Sigmoid colon (tissue), 7 donors: Measurements from ENCODE around the gene ZNF549. TPM values are rescaled to one million over a fixed set of nuclear protein-coding genes. Genes with fewer than 3 reads are reported as not detected.

ENCODE experiments used
- polyA plus RNA-seq, 3 donors: library from polyadenylated mRNA; stranded (reverse); fragments of 200-250 nt; gene quantifications; one replicate each; pipeline ENCODE4 v1.2.3, GENCODE V29; 2013
- total RNA-seq, 4 donors: library from RNA; depleted of rRNA; stranded (reverse); fragments of >200 nt; gene quantifications; one replicate each; pipeline ENCODE4 v1.1.0, GENCODE V29; 2016
- donor health status: healthy with polysubstance abuse.
- donor health status: Bipolar disorder and iron deficiency.
- donor health status: healthy.

Gene ZNF549
- total and polyA plus RNA-seq, 7 donors: 0.46 to 6.4 (median 4.2) TPM

Other genes starting within 250 kb of the ZNF549 start
- 10 to 100 TPM; 48.2 to 95.2 (median 55.1) TPM for gene ZNF460, start 246.9 kb upstream of the ZNF549 start, total RNA-seq
- 1 to 10 TPM in 1 of 3 donors, under 1 TPM in 1, not detected in 1; 0.69 to 5.1 TPM for gene ZNF460, start 246.9 kb upstream of the ZNF549 start, polyA plus RNA-seq
- gene ZNF543, start 206.9 kb upstream of the ZNF549 start, total RNA-seq: 1 to 10 TPM; 5.4 to 8.1 (median 7.5) TPM
- 1 to 10 TPM in 1 of 3 donors, under 1 TPM in 2; 0.46 to 1.6 (median 0.60) TPM for gene ZNF543, start 206.9 kb upstream of the ZNF549 start, polyA plus RNA-seq
- gene ZNF304, start 176.1 kb upstream of the ZNF549 start, total RNA-seq: 1 to 10 TPM; 7.1 to 9.6 (median 9.1) TPM
- 1 to 10 TPM in 2 of 3 donors, under 1 TPM in 1; 0.92 to 3.1 (median 1.2) TPM for gene ZNF304, start 176.1 kb upstream of the ZNF549 start, polyA plus RNA-seq
- gene TRAPPC2B, start 163.8 kb upstream of the ZNF549 start, total RNA-seq: 10 to 100 TPM; 21.3 to 28.1 (median 27.1) TPM
- gene TRAPPC2B, start 163.8 kb upstream of the ZNF549 start, polyA plus RNA-seq: 10 to 100 TPM in 2 of 3 donors, 1 to 10 TPM in 1; 9.2 to 18.0 (median 11.4) TPM
- 1 to 10 TPM in 3 of 4 donors, under 1 TPM in 1; 0.83 to 3.6 (median 2.8) TPM for gene ZNF547, start 163.8 kb upstream of the ZNF549 start, total RNA-seq
- 1 to 10 TPM in 1 of 3 donors, not detected in 2; 1.2 TPM for gene ZNF547, start 163.8 kb upstream of the ZNF549 start, polyA plus RNA-seq
- gene ZNF548, start 137.5 kb upstream of the ZNF549 start, total RNA-seq: 10 to 100 TPM; 21.9 to 29.1 (median 22.8) TPM
- gene ZNF548, start 137.5 kb upstream of the ZNF549 start, polyA plus RNA-seq: 10 to 100 TPM in 1 of 3 donors, 1 to 10 TPM in 2; 1.2 to 10.7 (median 1.8) TPM
- 10 to 100 TPM; 10.2 to 14.0 (median 10.8) TPM for gene ZNF17, start 116.2 kb upstream of the ZNF549 start, total RNA-seq
- gene ZNF17, start 116.2 kb upstream of the ZNF549 start, polyA plus RNA-seq: 1 to 10 TPM in 2 of 3 donors, under 1 TPM in 1; 0.69 to 3.9 (median 1.2) TPM
- 1 to 10 TPM; 1.9 to 7.4 (median 4.0) TPM for gene ZNF749, start 92.0 kb upstream of the ZNF549 start, total RNA-seq
- 10 to 100 TPM in 1 of 3 donors, 1 to 10 TPM in 2; 3.9 to 10.2 (median 6.7) TPM for gene ZNF749, start 92.0 kb upstream of the ZNF549 start, polyA plus RNA-seq
- gene VN1R1, start 70.2 kb upstream of the ZNF549 start, total RNA-seq: 1 to 10 TPM in 3 of 4 donors, under 1 TPM in 1; 0.49 to 1.4 (median 1.2) TPM
- gene VN1R1, start 70.2 kb upstream of the ZNF549 start, polyA plus RNA-seq: under 1 TPM in 1 of 3 donors, not detected in 2; 0.50 TPM
- 10 to 100 TPM; 12.8 to 17.1 (median 15.5) TPM for gene ZNF772, start 49.8 kb upstream of the ZNF549 start, total RNA-seq
- gene ZNF772, start 49.8 kb upstream of the ZNF549 start, polyA plus RNA-seq: 1 to 10 TPM in 1 of 3 donors, under 1 TPM in 2; 0.23 to 3.4 (median 0.60) TPM
- gene ZNF419, start 39.6 kb upstream of the ZNF549 start, total RNA-seq: 10 to 100 TPM in 2 of 4 donors, 1 to 10 TPM in 2; 5.2 to 16.1 (median 11.1) TPM
- gene ZNF419, start 39.6 kb upstream of the ZNF549 start, polyA plus RNA-seq: 1 to 10 TPM; 1.4 to 3.9 (median 3.0) TPM
- 10 to 100 TPM in 3 of 4 donors, 1 to 10 TPM in 1; 8.4 to 34.1 (median 20.9) TPM for gene ZNF773, start 27.4 kb upstream of the ZNF549 start, total RNA-seq
- gene ZNF773, start 27.4 kb upstream of the ZNF549 start, polyA plus RNA-seq: 1 to 10 TPM; 1.2 to 4.6 (median 1.6) TPM
- gene ZNF550, start 32.5 kb downstream of the ZNF549 start, total RNA-seq: 1 to 10 TPM; 4.1 to 6.6 (median 5.0) TPM
- gene ZNF550, start 32.5 kb downstream of the ZNF549 start, polyA plus RNA-seq: 1 to 10 TPM in 2 of 3 donors, under 1 TPM in 1; 0.92 to 3.7 (median 1.2) TPM
- 1 to 10 TPM; 3.1 to 5.5 (median 4.2) TPM for gene ZNF416, start 51.6 kb downstream of the ZNF549 start, total RNA-seq
- gene ZNF416, start 51.6 kb downstream of the ZNF549 start, polyA plus RNA-seq: 1 to 10 TPM in 1 of 3 donors, under 1 TPM in 2; 0.23 to 2.2 (median 0.60) TPM
- gene ZIK1, start 56.8 kb downstream of the ZNF549 start, total RNA-seq: 10 to 100 TPM in 1 of 4 donors, 1 to 10 TPM in 3; 4.8 to 10.5 (median 5.9) TPM
- 1 to 10 TPM in 1 of 3 donors, under 1 TPM in 2; 0.23 to 3.9 (median 0.60) TPM for gene ZIK1, start 56.8 kb downstream of the ZNF549 start, polyA plus RNA-seq
- gene ZNF530, start 72.5 kb downstream of the ZNF549 start, total RNA-seq: 10 to 100 TPM in 1 of 4 donors, 1 to 10 TPM in 3; 1.2 to 12.5 (median 3.1) TPM
- 1 to 10 TPM; 1.4 to 3.3 (median 1.8) TPM for gene ZNF530, start 72.5 kb downstream of the ZNF549 start, polyA plus RNA-seq
- 10 to 100 TPM; 10.8 to 23.2 (median 17.0) TPM for gene ZNF134, start 86.9 kb downstream of the ZNF549 start, total RNA-seq
- gene ZNF134, start 86.9 kb downstream of the ZNF549 start, polyA plus RNA-seq: 1 to 10 TPM in 2 of 3 donors, under 1 TPM in 1; 0.92 to 6.5 (median 4.2) TPM
- gene ZNF211, start 105.8 kb downstream of the ZNF549 start, total RNA-seq: 10 to 100 TPM; 11.8 to 14.4 (median 12.6) TPM
- 1 to 10 TPM; 1.8 to 6.5 (median 3.0) TPM for gene ZNF211, start 105.8 kb downstream of the ZNF549 start, polyA plus RNA-seq
- under 1 TPM in 1 of 4 donors, not detected in 3; 0.36 TPM for gene ZSCAN4, start 141.6 kb downstream of the ZNF549 start, total RNA-seq
- gene ZSCAN4, start 141.6 kb downstream of the ZNF549 start, polyA plus RNA-seq: not detected
- 10 to 100 TPM in 1 of 4 donors, 1 to 10 TPM in 3; 4.2 to 10.7 (median 6.6) TPM for gene ZNF551, start 154.6 kb downstream of the ZNF549 start, total RNA-seq
- 1 to 10 TPM in 1 of 3 donors, under 1 TPM in 2; 0.60 to 4.1 (median 0.92) TPM for gene ZNF551, start 154.6 kb downstream of the ZNF549 start, polyA plus RNA-seq
- gene ZNF154, start 181.8 kb downstream of the ZNF549 start, total RNA-seq: 1 to 10 TPM; 6.1 to 8.4 (median 7.7) TPM
- gene ZNF154, start 181.8 kb downstream of the ZNF549 start, polyA plus RNA-seq: 1 to 10 TPM in 1 of 3 donors, under 1 TPM in 1, not detected in 1; under 0.01 to 3.5 TPM
- 10 to 100 TPM; 10.5 to 14.6 (median 13.5) TPM for gene ZNF671, start 200.3 kb downstream of the ZNF549 start, total RNA-seq
- 1 to 10 TPM in 1 of 3 donors, under 1 TPM in 2; 0.60 to 5.2 (median 0.69) TPM for gene ZNF671, start 200.3 kb downstream of the ZNF549 start, polyA plus RNA-seq
- 10 to 100 TPM in 3 of 4 donors, 1 to 10 TPM in 1; 8.3 to 12.5 (median 11.5) TPM for gene ZNF776, start 219.5 kb downstream of the ZNF549 start, total RNA-seq
- 1 to 10 TPM; 2.1 to 7.6 (median 6.6) TPM for gene ZNF776, start 219.5 kb downstream of the ZNF549 start, polyA plus RNA-seq
- gene ZNF586, start 242.3 kb downstream of the ZNF549 start, total RNA-seq: 10 to 100 TPM; 14.7 to 17.3 (median 15.6) TPM
- gene ZNF586, start 242.3 kb downstream of the ZNF549 start, polyA plus RNA-seq: 10 to 100 TPM in 1 of 3 donors, 1 to 10 TPM in 2; 4.8 to 10.7 (median 6.2) TPM